GM19455 (cell line): ENCODE data around the gene ZNF75A.

Experiments
- ATAC-seq: cut with Tn5 transposase; IDR thresholded peaks from one replicate; pipeline ENCODE4 v1.9.1; 2021; ENCODE audit not compliant: unreplicated experiment

ZNF75A gene

DNA sequence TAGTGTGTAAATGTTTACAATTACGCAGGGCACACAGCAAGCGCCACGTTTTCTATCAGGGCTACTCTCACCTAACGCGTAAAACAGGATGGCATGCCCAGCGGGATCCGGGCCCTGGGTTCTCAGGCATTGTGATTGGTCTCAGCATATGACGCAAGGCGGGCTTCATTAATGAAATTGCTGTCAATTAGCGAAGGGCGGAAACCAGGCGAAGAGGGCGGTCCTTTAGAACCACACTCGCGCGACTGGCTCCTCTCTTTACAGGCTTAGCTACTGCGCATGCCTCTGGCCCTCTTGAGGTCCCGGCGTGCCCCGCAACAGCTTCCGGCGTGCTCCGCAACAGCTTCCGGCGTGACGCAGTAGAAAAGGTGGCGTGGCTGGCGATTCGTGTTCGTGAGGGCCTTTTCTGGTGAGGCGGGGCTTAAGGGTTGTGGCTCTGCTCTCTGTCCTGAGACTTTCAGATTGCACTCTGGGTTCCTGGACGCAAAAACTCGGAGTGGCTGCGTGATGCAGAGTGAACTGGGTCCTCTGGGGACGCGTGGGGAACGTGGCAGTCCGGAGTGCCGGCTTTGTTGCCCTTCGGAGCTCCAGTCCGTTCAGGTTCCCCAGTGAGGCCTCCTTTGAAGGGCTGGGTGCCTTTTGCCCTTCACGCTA lies 59.6 kb downstream of the ZNF75A start:
- ATAC-seq = no peak
